H1 (cell line): Measurements from ENCODE around the gene BACE1. TPM values are rescaled to one million over a fixed set of nuclear protein-coding genes. Genes with fewer than 3 reads are reported as not detected.

Experiments
- CTCF ChIA-PET: fragments of 300-600 bp; sonication (Branson Sonifier 250); formaldehyde crosslinking; loops from one replicate; lab custom pipeline; 2021; ENCODE audit not compliant: partially characterized antibody; lab: Charles Lee
- POLR2A ChIA-PET: fragments of 300-600 bp; sonication (Branson Sonifier 250); formaldehyde crosslinking; loops from one replicate; lab custom pipeline; 2021; ENCODE audit warnings: inconsistent platforms; ENCODE audit not compliant: partially characterized antibody; lab: Charles Lee
- DNase-seq, 2 experiments: peaks; one replicate each; pipeline versions ENCODE4 v3.0.0 to v3.0.0-alpha.2; 2010 to 2022; ENCODE audit warnings: low spot score in 2 of 2, low read depth in 1 of 2, mixed read lengths in 1 of 2
- FAIRE-seq: peaks from 2 replicates; lab custom pipeline; 2011; peaks lifted over from hg19 to GRCh38; lab: Jason Lieb, UNC
- H2AFZ ChIP-seq: 2 replicates; pipeline ENCODE4 v1.8.1; 2012; ENCODE audit warnings: low read length, inconsistent platforms
- H2AK5ac ChIP-seq: 2 replicates; pipeline ENCODE4 v1.6.1; 2013; ENCODE audit warnings: low read depth, low read length
- H2BK120ac ChIP-seq: replicated peaks from 2 replicates; pipeline ENCODE3; 2013; ENCODE audit warnings: low read depth, low read length, inconsistent platforms
- H2BK12ac ChIP-seq: 2 replicates; pipeline ENCODE4 v1.6.1; 2013; ENCODE audit warnings: low read depth, low read length
- H2BK15ac ChIP-seq: 2 replicates; pipeline ENCODE4 v1.6.1; 2013; ENCODE audit warnings: low read length
- H2BK20ac ChIP-seq: 2 replicates; pipeline ENCODE4 v1.6.1; 2013; ENCODE audit warnings: low read length
- H2BK5ac ChIP-seq: 2 replicates; pipeline ENCODE4 v1.6.1; 2013; ENCODE audit warnings: low read depth, low read length
- H3K14ac ChIP-seq: 2 replicates; pipeline ENCODE4 v1.6.1; 2013; ENCODE audit warnings: inconsistent platforms; ENCODE audit not compliant: insufficient read length
- H3K18ac ChIP-seq: 2 replicates; pipeline ENCODE4 v1.6.1; 2013; ENCODE audit warnings: low read length; ENCODE audit errors: extremely low read depth
- H3K23ac ChIP-seq: 2 replicates; pipeline ENCODE4 v1.6.1; 2013; ENCODE audit warnings: inconsistent platforms; ENCODE audit not compliant: insufficient read length
- H3K23me2 ChIP-seq: 2 replicates; pipeline ENCODE4 v1.6.1; 2013; ENCODE audit warnings: low read depth, low read length
- H3K27ac ChIP-seq: 2 replicates; pipeline ENCODE4 v1.6.1; 2011; ENCODE audit warnings: low read depth, low read length, inconsistent platforms
- H3K27me3 ChIP-seq, 4 experiments: replicated peaks in 1 of 4; 1 replicate in 1 of 4; 2 replicates in 3 of 4; pipeline versions ENCODE4 v1.6.1 to v1.8.1; 2011 to 2013; ENCODE audit warnings: low read length in 3 of 4, mild to moderate bottlenecking in 3 of 4, inconsistent platforms in 2 of 4, mixed read lengths in 2 of 4, moderate library complexity in 1 of 4; ENCODE audit not compliant: control insufficient read depth in 3 of 4, insufficient read depth in 3 of 4; ENCODE audit errors: extremely low read depth in 1 of 4
- H3K36me3 ChIP-seq, 4 experiments: 2 replicates each; pipeline versions ENCODE4 v1.6.1 to v1.8.1; 2011 to 2013; ENCODE audit warnings: mild to moderate bottlenecking in 4 of 4, low read length in 3 of 4, moderate library complexity in 2 of 4, control low read depth in 1 of 4, inconsistent platforms in 1 of 4; ENCODE audit not compliant: insufficient read depth in 4 of 4, control insufficient read depth in 2 of 4
- H3K4ac ChIP-seq: replicated peaks from 2 replicates; pipeline ENCODE3; 2013; ENCODE audit warnings: low read length, low read depth, mixed read lengths, inconsistent platforms; ENCODE audit not compliant: insufficient read length
- H3K4me1 ChIP-seq, 4 experiments: replicated peaks in 1 of 4; 1 replicate in 1 of 4; 2 replicates in 3 of 4; pipeline versions ENCODE4 v1.6.1 to v1.8.1; 2011 to 2013; ENCODE audit warnings: low read length in 3 of 4, inconsistent platforms in 2 of 4, mixed read lengths in 1 of 4; ENCODE audit not compliant: insufficient read depth in 4 of 4, control insufficient read depth in 3 of 4
- H3K4me2 ChIP-seq, 2 experiments: 2 replicates each; pipeline versions ENCODE4 v1.6.1 to v1.8.1; 2011 to 2013; ENCODE audit warnings: low read depth in 2 of 2, low read length in 2 of 2, control low read depth in 1 of 2, inconsistent platforms in 1 of 2, mild to moderate bottlenecking in 1 of 2; ENCODE audit not compliant: insufficient read depth in 1 of 2
- H3K4me3 ChIP-seq, 4 experiments: fragments of 200-600, 300-600 bp in 1 of 4; sonication (generic), shearing (Covaris generic), sonication (Bioruptor Twin) in 1 of 4; 2 replicates each; pipeline versions ENCODE4 v1.5.1 to v1.8.1; 2011 to 2016; ENCODE audit warnings: low read length in 4 of 4, low read depth in 3 of 4, control low read depth in 2 of 4, inconsistent platforms in 2 of 4, mild to moderate bottlenecking in 2 of 4, mixed read lengths in 1 of 4, moderate library complexity in 1 of 4; ENCODE audit not compliant: insufficient read depth in 2 of 4; ENCODE audit errors: extremely low read depth in 1 of 4
- H3K56ac ChIP-seq: replicated peaks from 2 replicates; pipeline ENCODE3; 2013; ENCODE audit warnings: low read depth, mild to moderate bottlenecking, mixed read lengths, low read length, inconsistent platforms; ENCODE audit not compliant: insufficient read length
- H3K79me1 ChIP-seq: 2 replicates; pipeline ENCODE4 v1.6.1; 2013; ENCODE audit warnings: low read depth, low read length, control low read depth
- H3K79me2 ChIP-seq, 2 experiments: 2 replicates each; pipeline versions ENCODE4 v1.6.1 to v1.8.1; 2012 to 2013; ENCODE audit warnings: low read length in 2 of 2, mild to moderate bottlenecking in 2 of 2, inconsistent platforms in 1 of 2; ENCODE audit not compliant: insufficient read depth in 2 of 2, control insufficient read depth in 1 of 2
- H3K9ac ChIP-seq, 4 experiments: replicated peaks in 1 of 4; 1 replicate in 1 of 4; 2 replicates in 3 of 4; pipeline versions ENCODE4 v1.6.1 to v1.8.1; 2011 to 2013; ENCODE audit warnings: low read depth in 3 of 4, low read length in 3 of 4, control low read depth in 2 of 4, mild to moderate bottlenecking in 2 of 4, moderate library complexity in 2 of 4, inconsistent platforms in 1 of 4; ENCODE audit errors: extremely low read depth in 1 of 4
- H3K9me3 ChIP-seq, 2 experiments: 2 replicates each; pipeline versions ENCODE4 v1.6.1 to v1.8.1; 2012 to 2013; ENCODE audit warnings: mild to moderate bottlenecking in 2 of 2, moderate library complexity in 2 of 2, control low read depth in 1 of 2, inconsistent platforms in 1 of 2, low read depth in 1 of 2, low read length in 1 of 2, mixed read lengths in 1 of 2; ENCODE audit not compliant: insufficient read depth in 2 of 2
- H4K20me1 ChIP-seq, 2 experiments: replicated peaks in 1 of 2; 2 replicates each; pipeline versions ENCODE3 to v1.8.1; 2011 to 2013; ENCODE audit warnings: inconsistent platforms in 2 of 2, low read length in 2 of 2, mild to moderate bottlenecking in 1 of 2; ENCODE audit not compliant: insufficient read depth in 2 of 2, control insufficient read depth in 1 of 2
- H4K5ac ChIP-seq: 2 replicates; pipeline ENCODE4 v1.6.1; 2013; ENCODE audit warnings: low read length, low read depth, mixed read lengths, inconsistent platforms; ENCODE audit not compliant: insufficient read length
- H4K8ac ChIP-seq: 2 replicates; pipeline ENCODE4 v1.8.0; 2013; ENCODE audit warnings: mild to moderate bottlenecking, moderate library complexity, low read length, inconsistent platforms; ENCODE audit not compliant: insufficient read depth; ENCODE audit errors: extremely low read depth
- H4K91ac ChIP-seq: replicated peaks from 2 replicates; pipeline ENCODE3; 2013; ENCODE audit warnings: low read length, mixed read lengths, inconsistent platforms; ENCODE audit not compliant: insufficient read length
- BRCA1 ChIP-seq: IDR thresholded peaks from 2 replicates; pipeline ENCODE4 v1.6.1; 2012; ENCODE audit warnings: low read depth, low read length, improper control_type of control experiment
- EGR1 ChIP-seq: IDR thresholded peaks from 2 replicates; pipeline ENCODE4 v1.6.1; 2011; ENCODE audit warnings: low read depth, low read length, borderline replicate concordance
- KDM1A ChIP-seq: fragments of 200-600, 300-600 bp; sonication (generic); IDR thresholded peaks from 2 replicates; pipeline ENCODE4 v1.7.1; 2016; ENCODE audit warnings: mild to moderate bottlenecking, low read length, borderline replicate concordance
- KDM5A ChIP-seq: fragments of 200-600 bp; IDR thresholded peaks from 2 replicates; pipeline ENCODE4 v1.7.1; 2012; ENCODE audit warnings: mild to moderate bottlenecking, low read length, inconsistent platforms, mixed read lengths
- RAD21 ChIP-seq, 2 experiments: IDR thresholded peaks in 1 of 2; conservative IDR thresholded peaks in 1 of 2; 2 replicates each; pipeline ENCODE4 v1.6.1; 2011; ENCODE audit warnings: low read depth in 2 of 2, low read length in 2 of 2, improper control_type of control experiment in 1 of 2, inconsistent platforms in 1 of 2, mild to moderate bottlenecking in 1 of 2, moderate library complexity in 1 of 2
- ZNF274 ChIP-seq: IDR thresholded peaks from 2 replicates; pipeline ENCODE4 v1.7.0; 2012; ENCODE audit warnings: low read length, borderline replicate concordance; ENCODE audit errors: extremely low read depth
- WGBS, 2 experiments: shearing (Covaris generic) in 1 of 2; methylation state at CpG; one replicate each; pipeline versions ENCODE4 v1.1.6 to v1.1.7; 2013 to 2015; ENCODE audit warnings: low lambda C conversion rate in 2 of 2, mixed read lengths in 2 of 2, inconsistent platforms in 1 of 2, low coverage in 1 of 2, missing lambda C conversion rate in 1 of 2; ENCODE audit not compliant: insufficient replicate concordance in 2 of 2, insufficient coverage in 1 of 2, insufficient read length in 1 of 2; ENCODE audit errors: extremely low coverage in 1 of 2, missing lambda C conversion rate in 1 of 2; 5-methylcytosine and 5-hydroxymethylcytosine counted together
- polyA plus RNA-seq, 7 experiments: library from polyadenylated mRNA; depleted of rRNA in 3 of 7; stranded (reverse) in 5 of 7; unstranded in 2 of 7; fragments of >200 nt in 5 of 7; fragments of 200-250 nt in 2 of 7; gene quantifications; 1 replicate in 5 of 7; 2 replicates in 1 of 7; 4 replicates in 1 of 7; pipeline versions ENCODE4 v1.2.1 to v1.2.3, GENCODE V29; 2011 to 2013; ENCODE audit warnings: missing spikeins in 2 of 7, mixed read lengths in 2 of 7
- total RNA-seq: library from RNA; stranded (reverse); fragmentation: NEBNext Ultra II Directional; extraction: Animal tissue kit (Norgen Biotek cat#: 25700); gene quantifications from 2 replicates; pipeline ENCODE4 v1.2.1, GENCODE V29; 2021

The BACE1 gene
- total and polyA plus RNA-seq, 2 of the 8 experiments (the other 6 are each of a cell fraction or from before 2014, with no cell fraction given), result 7.7 to 7.9 TPM

DNA sequence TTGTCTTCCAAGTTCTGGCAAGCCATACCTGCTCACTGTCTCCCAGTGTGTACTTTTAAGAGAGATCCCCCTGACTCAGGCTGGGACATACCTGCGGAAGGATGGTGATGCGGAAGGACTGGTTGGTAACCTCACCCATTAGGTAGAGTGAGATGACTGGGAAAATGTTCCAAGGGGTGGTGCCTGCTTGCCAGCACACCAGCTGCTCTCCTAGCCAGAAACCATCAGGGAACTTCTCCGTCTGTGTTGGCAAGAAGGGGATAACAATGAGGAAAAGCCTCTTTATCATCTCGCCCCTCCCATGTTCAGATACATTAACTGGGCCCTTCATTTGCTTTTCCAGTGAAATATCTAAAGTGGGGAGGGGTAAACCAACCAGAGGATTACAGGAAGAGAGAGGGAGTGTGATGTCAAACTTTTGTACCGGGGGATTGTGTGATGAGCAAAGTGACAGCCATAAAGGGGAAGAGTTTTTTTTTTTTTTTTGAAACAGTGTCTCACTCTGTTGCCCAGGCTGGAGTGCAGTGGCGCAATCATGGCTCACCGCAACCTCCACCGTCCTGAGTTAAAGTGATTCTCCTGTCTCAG, 25.2 kb downstream of the BACE1 start, which contains the start of gene BACE1-AS:
TSS of gene BACE1-AS (plus strand) at position 538 of the 588 bp plus-strand sequence.
- no peak within 1 kb of the TSS for H3K4ac ChIP-seq
- H3K14ac ChIP-seq, result no peak within 1 kb of the TSS
- H3K27me3 ChIP-seq, result no peaks in the 10 kb centered on the region
- no peak within 1 kb of the TSS for H3K27ac ChIP-seq
- no peaks in the 10 kb centered on the region for H3K23me2 ChIP-seq
- H2BK5ac ChIP-seq, result no peak within 1 kb of the TSS
- 90% methylated on average over 8 of the region's 8 CpGs; no CpG with 5 or more reads in 1 of the 2 experiments for WGBS, 2 experiments
- no peak within 1 kb of the TSS for H4K91ac ChIP-seq
- ChIA-PET POLR2A (interaction anchor here (1.6 kb wide), 1 partner anchor 12 kb away, joined by 4 read pairs; no protein-coding TSS in a partner anchor), CTCF (interaction anchor here (1.0 to 1.1 kb wide), 2 partner anchors 12 to 189 kb away, joined by 3 read pairs; no protein-coding TSS in a partner anchor)
- DNase-seq, result no peak
- H3K79me2 ChIP-seq, result no peaks in the 10 kb centered on the region
- no peak within 1 kb of the TSS for H3K9ac ChIP-seq
- no peaks in the 10 kb centered on the region for H4K20me1 ChIP-seq
- no peak within 1 kb of the TSS for H4K8ac ChIP-seq
- no peak within 1 kb of the TSS for H2BK12ac ChIP-seq
- H3K18ac ChIP-seq, result no peak within 1 kb of the TSS
- no peaks in the 10 kb centered on the region for H3K9me3 ChIP-seq
- H2AK5ac ChIP-seq, result no peak within 1 kb of the TSS
- H2BK20ac ChIP-seq, result no peak within 1 kb of the TSS
- H4K5ac ChIP-seq, result no peak within 1 kb of the TSS
- no peak within 1 kb of the TSS for H3K4me3 ChIP-seq
- H3K79me1 ChIP-seq, result no peaks in the 10 kb centered on the region
- no peak within 1 kb of the TSS for H3K23ac ChIP-seq
- FAIRE-seq, result no peak
- H2BK15ac ChIP-seq, result no peak within 1 kb of the TSS
- peaks cover 0 to 33% (median 16%) of the 10 kb centered on the region in 4 experiments; a peak in 4 of 8 replicates for H3K36me3 ChIP-seq
- H2BK120ac ChIP-seq, result no peak within 1 kb of the TSS
- H3K56ac ChIP-seq, result no peak within 1 kb of the TSS
- H2AFZ ChIP-seq, result no peak within 1 kb of the TSS
- no peaks in the 10 kb centered on the region for H3K4me1 ChIP-seq
- no peak within 1 kb of the TSS for H3K4me2 ChIP-seq
- TF ChIP-seq KDM1A, result no peak
- no peak for TF ChIP-seq KDM5A
- no peak for TF ChIP-seq EGR1
- no peak for TF ChIP-seq RAD21 (IDR thresholded peaks at IDR 0.05 in 1 of 2, conservative IDR thresholded peaks at IDR 0.05 in 1 of 2; ENCODE audit: low read depth in 2 of 2, low read length in 2 of 2)
- TF ChIP-seq ZNF274, result no peak
- no peak for TF ChIP-seq BRCA1
